Measurements from ENCODE around the gene USP6NL.

USP6NL gene

GRCh38 chr10:11654659-11655058, 43.2 kb upstream of the USP6NL start:
- Histone ChIP-seq H3K9me3 (ENCODE audit: insufficient read depth, low read length, severe bottlenecking) (no peaks in the 10 kb centered on the region), H3K27ac (ENCODE audit: low read length) (no peak overlapping the region), H4K20me1 (ENCODE audit: insufficient read depth, low read length) (no peaks in the 10 kb centered on the region), H3K9ac (ENCODE audit: low read depth, low read length) (no peak overlapping the region), H3K4me3 (ENCODE audit: low read depth in 1 of 2, low read length in 2 of 2) (no peak overlapping the region), H3K27me3 (ENCODE audit: insufficient read depth, low read length, poor library complexity) (no peaks in the 10 kb centered on the region), H3K4me1 (ENCODE audit: insufficient read depth, low read length) (no peaks in the 10 kb centered on the region), H3K4me2 (ENCODE audit: insufficient read depth, low read length) (no peak overlapping the region), H2AFZ (ENCODE audit: low read depth, low read length) (no peak overlapping the region), H3K79me2 (ENCODE audit: insufficient read depth, low read length) (no peaks in the 10 kb centered on the region), H3K36me3 (ENCODE audit: insufficient read depth, low read length) (no peaks in the 10 kb centered on the region)
- DNase-seq (no peak), ATAC-seq (ENCODE audit: insufficient read depth, low read depth) (no peak)
- TF ChIP-seq, protein P1, sequence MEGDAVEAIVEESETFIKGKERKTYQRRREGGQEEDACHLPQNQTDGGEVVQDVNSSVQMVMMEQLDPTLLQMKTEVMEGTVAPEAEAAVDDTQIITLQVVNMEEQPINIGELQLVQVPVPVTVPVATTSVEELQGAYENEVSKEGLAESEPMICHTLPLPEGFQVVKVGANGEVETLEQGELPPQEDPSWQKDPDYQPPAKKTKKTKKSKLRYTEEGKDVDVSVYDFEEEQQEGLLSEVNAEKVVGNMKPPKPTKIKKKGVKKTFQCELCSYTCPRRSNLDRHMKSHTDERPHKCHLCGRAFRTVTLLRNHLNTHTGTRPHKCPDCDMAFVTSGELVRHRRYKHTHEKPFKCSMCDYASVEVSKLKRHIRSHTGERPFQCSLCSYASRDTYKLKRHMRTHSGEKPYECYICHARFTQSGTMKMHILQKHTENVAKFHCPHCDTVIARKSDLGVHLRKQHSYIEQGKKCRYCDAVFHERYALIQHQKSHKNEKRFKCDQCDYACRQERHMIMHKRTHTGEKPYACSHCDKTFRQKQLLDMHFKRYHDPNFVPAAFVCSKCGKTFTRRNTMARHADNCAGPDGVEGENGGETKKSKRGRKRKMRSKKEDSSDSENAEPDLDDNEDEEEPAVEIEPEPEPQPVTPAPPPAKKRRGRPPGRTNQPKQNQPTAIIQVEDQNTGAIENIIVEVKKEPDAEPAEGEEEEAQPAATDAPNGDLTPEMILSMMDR (IDR thresholded peaks at IDR 0.05; ENCODE audit: borderline replicate concordance, extremely low read depth, low read length, poor library complexity, severe bottlenecking): no peak
- no peak for TF ChIP-seq EZH2 (IDR thresholded peaks at IDR 0.05; ENCODE audit: borderline replicate concordance, low read depth, low read length, severe bottlenecking)

DNA sequence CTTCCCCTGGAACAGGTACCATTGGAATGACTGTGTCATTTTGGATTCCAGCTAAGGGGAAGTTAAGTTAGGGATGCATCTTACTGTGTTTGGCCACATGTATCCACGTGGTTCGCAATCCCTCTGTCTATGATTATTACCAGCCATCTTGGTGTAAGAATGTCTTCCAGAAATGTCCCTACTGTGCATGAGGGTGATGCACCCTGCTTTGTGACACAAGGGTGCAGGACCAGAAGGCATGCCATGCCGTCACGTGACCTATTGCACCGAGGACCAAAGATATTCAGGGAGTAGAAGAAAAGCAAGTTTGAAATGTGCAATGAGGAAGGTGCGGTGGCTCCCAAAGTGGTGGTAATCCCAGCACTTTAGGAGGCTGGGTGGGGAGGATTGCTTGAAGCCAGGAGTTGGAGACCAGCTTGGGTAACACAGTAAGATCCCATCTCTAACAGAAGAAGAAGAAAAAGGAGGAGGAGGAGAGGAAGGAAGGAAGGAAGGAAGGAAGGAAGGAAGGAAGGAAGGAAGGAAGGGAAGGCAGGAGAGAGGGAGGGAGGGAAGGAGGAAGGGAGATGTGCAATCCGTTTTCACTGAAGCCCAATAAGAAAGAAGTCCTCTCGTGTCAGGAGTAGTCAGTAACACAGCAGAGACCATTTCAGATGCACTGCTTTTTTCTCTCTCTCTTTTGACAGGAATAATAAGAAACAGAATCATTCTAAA, 42.5 kb upstream of the USP6NL start:
- DNase-seq: no peak
- no peaks in the 10 kb centered on the region for H4K20me1 ChIP-seq (ENCODE audit: insufficient read depth, low read length)
- no peaks in the 10 kb centered on the region for H3K79me2 ChIP-seq (ENCODE audit: insufficient read depth, low read length)
- no peaks in the 10 kb centered on the region for H3K36me3 ChIP-seq (ENCODE audit: insufficient read depth, low read length)
- no peak overlapping the region for H3K27ac ChIP-seq (ENCODE audit: low read length)
- no peak overlapping the region for H3K9ac ChIP-seq (ENCODE audit: low read depth, low read length)
- no peaks in the 10 kb centered on the region for H3K4me1 ChIP-seq (ENCODE audit: insufficient read depth, low read length)
- no peak overlapping the region for H3K4me2 ChIP-seq (ENCODE audit: insufficient read depth, low read length)
- no peaks in the 10 kb centered on the region for H3K9me3 ChIP-seq (ENCODE audit: insufficient read depth, low read length, severe bottlenecking)
- H2AFZ ChIP-seq (ENCODE audit: low read depth, low read length): no peak overlapping the region
- no peak overlapping the region for H3K4me3 ChIP-seq (ENCODE audit: low read depth in 1 of 2, low read length in 2 of 2)
- no peaks in the 10 kb centered on the region for H3K27me3 ChIP-seq (ENCODE audit: insufficient read depth, low read length, poor library complexity)
- ATAC-seq (ENCODE audit: insufficient read depth, low read depth): no peak
- TF ChIP-seq EZH2 (IDR thresholded peaks at IDR 0.05; ENCODE audit: borderline replicate concordance, low read depth, low read length, severe bottlenecking): no peak
- TF ChIP-seq, protein P1 (IDR thresholded peaks at IDR 0.05; ENCODE audit: borderline replicate concordance, extremely low read depth, low read length, poor library complexity, severe bottlenecking): no peak

DNA sequence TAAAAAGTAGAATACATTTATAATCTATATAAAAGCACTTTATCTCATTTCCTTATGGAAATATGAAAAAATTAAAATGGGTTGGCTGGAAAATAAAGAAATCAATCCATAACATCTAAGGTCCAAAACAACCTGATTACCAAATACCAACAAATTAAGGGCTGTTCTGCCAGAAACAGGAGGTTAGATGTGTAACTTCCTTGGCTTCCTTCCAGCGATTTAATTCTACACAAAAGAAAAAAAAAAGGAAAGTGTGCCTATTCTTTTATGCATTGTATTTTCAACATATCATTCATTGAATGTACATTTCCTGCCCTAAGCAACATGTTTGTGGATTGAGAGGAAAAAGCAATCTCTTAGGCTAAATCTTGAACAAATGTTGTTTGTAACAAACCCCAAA, 36.2 kb upstream of the USP6NL start:
- no peak overlapping the region for H3K4me3 ChIP-seq (ENCODE audit: low read depth in 1 of 2, low read length in 2 of 2)
- H2AFZ ChIP-seq (ENCODE audit: low read depth, low read length): no peak overlapping the region
- no peak overlapping the region for H3K9ac ChIP-seq (ENCODE audit: low read depth, low read length)
- DNase-seq (no peak), ATAC-seq (ENCODE audit: insufficient read depth, low read depth) (no peak)
- no peaks in the 10 kb centered on the region for H3K27me3 ChIP-seq (ENCODE audit: insufficient read depth, low read length, poor library complexity)
- H4K20me1 ChIP-seq (ENCODE audit: insufficient read depth, low read length): no peaks in the 10 kb centered on the region
- H3K9me3 ChIP-seq (ENCODE audit: insufficient read depth, low read length, severe bottlenecking): no peaks in the 10 kb centered on the region
- no peaks in the 10 kb centered on the region for H3K36me3 ChIP-seq (ENCODE audit: insufficient read depth, low read length)
- no peak overlapping the region for H3K27ac ChIP-seq (ENCODE audit: low read length)
- no peak for TF ChIP-seq EZH2 (IDR thresholded peaks at IDR 0.05; ENCODE audit: borderline replicate concordance, low read depth, low read length, severe bottlenecking)
- TF ChIP-seq, protein P1 (IDR thresholded peaks at IDR 0.05; ENCODE audit: borderline replicate concordance, extremely low read depth, low read length, poor library complexity, severe bottlenecking): no peak
- no peaks in the 10 kb centered on the region for H3K79me2 ChIP-seq (ENCODE audit: insufficient read depth, low read length)
- H3K4me2 ChIP-seq (ENCODE audit: insufficient read depth, low read length): no peak overlapping the region
- no peaks in the 10 kb centered on the region for H3K4me1 ChIP-seq (ENCODE audit: insufficient read depth, low read length)

Data from DND-41 (cell line).